DOHH2 (cell line): Measurements from ENCODE around the gene DDN.

Source experiments
- CTCF ChIP-seq: fragments of 200-600 bp; sonication (generic); IDR thresholded peaks from one replicate; pipeline ENCODE4 v1.5.1; 2014; ENCODE audit warnings: antibody characterized with exemption, mild to moderate bottlenecking, low read depth, low read length; ENCODE audit not compliant: poor library complexity, severe bottlenecking
- EZH2phosphoT487 ChIP-seq: fragments of 200-600 bp; sonication (generic); IDR thresholded peaks from 2 replicates; pipeline ENCODE4 v1.6.1; 2017; ENCODE audit warnings: borderline replicate concordance, mild to moderate bottlenecking, antibody characterized with exemption, low read length, moderate library complexity, mixed read lengths

GRCh38 chr12:49027846-49028555, 28.8 kb upstream of the DDN start:
- TF ChIP-seq CTCF (no peak), EZH2phosphoT487 (no peak)
